Measurements from ENCODE around the gene COL15A1.

COL15A1 gene

GRCh38 chr9:99012957-99013512, 69.3 kb downstream of the COL15A1 start:
- TF ChIP-seq CTCF (IDR thresholded peaks at IDR 0.05; ENCODE audit: low read depth, low read length, missing control alignments): no peak
- no peak for DNase-seq (ENCODE audit: extremely low read depth, low read depth)
- no peak overlapping the region for H3K4me3 ChIP-seq (replicated peaks; ENCODE audit: low read depth, low read length)

GRCh38 chr9:99013550-99013949, 69.8 kb downstream of the COL15A1 start:
- DNase-seq (ENCODE audit: extremely low read depth, low read depth): no peak
- no peak overlapping the region for H3K4me3 ChIP-seq (replicated peaks; ENCODE audit: low read depth, low read length)
- no peak for TF ChIP-seq CTCF (IDR thresholded peaks at IDR 0.05; ENCODE audit: low read depth, low read length, missing control alignments)

DNA sequence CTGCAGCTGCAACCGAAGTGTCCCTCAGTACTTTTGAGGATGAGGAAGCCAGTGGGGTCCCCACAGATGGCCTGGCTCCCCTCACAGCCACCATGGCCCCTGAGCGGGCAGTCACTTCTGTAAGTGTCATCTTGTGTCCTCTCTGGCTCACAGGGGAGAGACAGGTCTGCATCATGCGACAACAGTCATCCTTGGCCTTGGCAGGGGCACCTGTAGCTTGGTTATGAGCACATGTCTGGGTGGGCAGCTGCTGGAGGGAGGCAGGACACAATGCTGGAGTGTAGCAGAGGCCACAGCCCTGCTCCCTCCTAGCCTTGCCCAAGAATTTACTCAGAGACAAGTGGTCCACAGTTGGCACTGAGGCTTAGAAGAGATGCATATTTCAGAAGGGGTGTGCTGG, 71.7 kb downstream of the COL15A1 start:
- TF ChIP-seq CTCF (IDR thresholded peaks at IDR 0.05; ENCODE audit: low read depth, low read length, missing control alignments): no peak
- no peak overlapping the region for H3K4me3 ChIP-seq (replicated peaks; ENCODE audit: low read depth, low read length)
- no peak for DNase-seq (ENCODE audit: extremely low read depth, low read depth)

DNA sequence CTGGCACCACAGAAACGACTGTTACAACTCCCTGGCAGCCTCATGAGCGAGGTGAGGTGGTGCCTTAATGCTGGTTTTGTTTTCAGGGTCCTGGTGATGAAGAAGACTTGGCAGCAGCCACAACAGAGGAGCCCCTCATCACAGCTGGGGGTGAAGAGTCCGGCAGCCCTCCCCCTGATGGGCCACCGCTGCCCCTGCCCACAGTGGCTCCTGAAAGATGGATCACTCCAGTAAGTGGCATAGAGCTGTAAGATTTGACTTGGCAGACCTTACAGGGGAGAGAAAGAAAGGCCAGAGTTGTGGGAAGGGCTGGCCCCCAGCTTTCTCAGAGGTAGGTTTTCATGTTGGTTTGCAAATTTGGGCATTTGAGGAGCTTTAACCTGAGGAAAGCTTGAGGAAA, 72.2 kb downstream of the COL15A1 start:
- no peak for DNase-seq (ENCODE audit: extremely low read depth, low read depth)
- no peak for TF ChIP-seq CTCF (IDR thresholded peaks at IDR 0.05; ENCODE audit: low read depth, low read length, missing control alignments)
- no peak overlapping the region for H3K4me3 ChIP-seq (replicated peaks; ENCODE audit: low read depth, low read length)

- TF ChIP-seq CTCF (IDR thresholded peaks at IDR 0.05; ENCODE audit: low read depth, low read length, missing control alignments): no peak
Observed at GRCh38 chr9:99016681-99017387, 73.1 kb downstream of the COL15A1 start.

DNA sequence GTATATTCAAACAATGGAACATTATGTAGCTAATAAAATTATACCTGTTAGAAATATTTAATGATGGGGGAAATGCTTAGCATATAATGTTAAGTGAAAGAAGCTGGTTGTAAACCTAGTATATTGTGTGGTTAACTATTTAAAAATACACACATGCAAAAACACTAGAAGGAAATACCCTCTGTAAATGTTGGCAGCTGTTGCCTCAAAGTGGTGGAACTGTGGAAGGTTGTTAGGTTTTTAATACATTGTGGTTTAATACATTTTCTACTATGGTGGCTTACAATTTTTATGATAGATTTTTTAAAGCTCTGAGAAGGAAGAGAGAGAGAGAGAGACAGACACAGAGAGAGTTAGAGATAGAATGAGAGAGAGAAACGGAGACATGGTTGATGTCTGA, 74.9 kb downstream of the COL15A1 start:
- TF ChIP-seq CTCF (IDR thresholded peaks at IDR 0.05; ENCODE audit: low read depth, low read length, missing control alignments): no peak
- no peak for DNase-seq (ENCODE audit: extremely low read depth, low read depth)

More at GRCh38 chr9:99016681-99017387, 73.1 kb downstream of the COL15A1 start:
- DNase-seq (ENCODE audit: extremely low read depth, low read depth): no peak
- H3K4me3 ChIP-seq (replicated peaks; ENCODE audit: low read depth, low read length): no peak overlapping the region

More for the DNA sequence above, 74.9 kb downstream of the COL15A1 start:
- no peak overlapping the region for H3K4me3 ChIP-seq (replicated peaks; ENCODE audit: low read depth, low read length)
